OCI-LY3 (cell line): Measurements from ENCODE around the gene ARFIP1.
A peak's percentile ranks its signal among the peaks of the same experiment; 100 is the strongest.

Experiments used
- H2AFZ ChIP-seq: fragments of 200-600, 300-600 bp; shearing (Covaris generic); 2 replicates; pipeline ENCODE4 v1.6.0; 2014; ENCODE audit warnings: antibody characterized with exemption, low read depth, low read length
- H3K27ac ChIP-seq: fragments of 200-600, 300-600 bp; sonication (generic); 2 replicates; pipeline ENCODE4 v1.5.1; 2014; ENCODE audit warnings: mild to moderate bottlenecking, low read length, moderate library complexity, mixed read lengths
- H3K27me3 ChIP-seq: fragments of 200-600, 300-600 bp; sonication (generic); 2 replicates; pipeline ENCODE4 v1.6.1; 2014; ENCODE audit warnings: low read depth, low read length, mixed read lengths
- H3K36me3 ChIP-seq: fragments of 200-600, 300-600 bp; sonication (generic); replicated peaks from 2 replicates; pipeline ENCODE3; 2014; ENCODE audit warnings: low read depth, low read length, mixed read lengths
- H3K4me1 ChIP-seq: fragments of 300-600, 200-600 bp; sonication (generic); 2 replicates; pipeline ENCODE4 v1.6.1; 2014; ENCODE audit warnings: low read length, mixed read lengths
- H3K4me2 ChIP-seq: fragments of 200-600, 300-600 bp; sonication (generic); 2 replicates; pipeline ENCODE4 v1.6.1; 2014; ENCODE audit warnings: low read length, mixed read lengths
- H3K4me3 ChIP-seq: fragments of 300-600, 200-600 bp; sonication (generic); 2 replicates; pipeline ENCODE4 v1.5.1; 2014; ENCODE audit warnings: antibody characterized with exemption, mild to moderate bottlenecking, low read length, moderate library complexity
- H3K79me2 ChIP-seq: fragments of 300-600, 200-600 bp; shearing (Covaris generic); 2 replicates; pipeline ENCODE4 v1.6.1; 2014; ENCODE audit warnings: mild to moderate bottlenecking, low read length, mixed read lengths
- H3K9ac ChIP-seq: fragments of 300-600, 200-600 bp; shearing (Covaris generic); 2 replicates; pipeline ENCODE4 v1.6.0; 2014; ENCODE audit warnings: mild to moderate bottlenecking, low read length, moderate library complexity
- H3K9me3 ChIP-seq: fragments of 200-600, 300-600 bp; shearing (Covaris generic); 2 replicates; pipeline ENCODE4 v1.6.1; 2014; ENCODE audit warnings: low read length, mixed read lengths; ENCODE audit not compliant: insufficient read depth
- H4K20me1 ChIP-seq: fragments of 200-600, 300-600 bp; sonication (generic); 2 replicates; pipeline ENCODE4 v1.6.1; 2016; ENCODE audit warnings: low read length, mixed read lengths; ENCODE audit not compliant: insufficient read depth
- CTCF ChIP-seq: fragments of 200-600, 300-600 bp; sonication (generic); IDR thresholded peaks from 2 replicates; pipeline ENCODE4 v1.5.1; 2014; ENCODE audit warnings: antibody characterized with exemption, low read length, low read depth
- EZH2phosphoT487 ChIP-seq: fragments of 200-600 bp; shearing (Covaris generic); IDR thresholded peaks from 2 replicates; pipeline ENCODE4 v1.6.1; 2018; ENCODE audit warnings: antibody characterized with exemption, mixed run types, low read depth

ARFIP1 gene

DNA sequence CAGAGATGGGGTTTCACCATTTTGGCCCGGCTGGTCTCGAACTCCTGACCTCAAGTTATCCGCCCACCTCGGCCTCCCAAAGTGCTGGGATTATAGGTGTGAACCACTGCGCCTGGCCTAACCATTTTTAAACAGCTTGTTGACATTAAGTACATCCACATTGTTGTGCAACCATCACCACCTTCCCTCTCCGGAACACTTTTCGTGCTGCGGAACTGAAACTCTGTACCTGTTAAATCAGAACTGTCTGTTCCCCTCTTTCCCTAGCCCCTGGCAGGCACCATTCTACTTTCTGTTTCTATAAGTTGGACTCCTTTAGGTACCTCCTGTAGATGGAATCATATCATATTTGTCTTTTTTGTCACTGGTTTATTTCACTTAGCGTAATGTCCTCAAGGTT, 165.9 kb downstream of the ARFIP1 start:
- Histone ChIP-seq H3K4me3 (peak overlapping the region; percentile 21), H3K9me3 (no peaks in the 10 kb centered on the region), H3K79me2 (no peaks in the 10 kb centered on the region), H2AFZ (no peak overlapping the region), H3K27ac (no peak overlapping the region), H3K36me3 (no peaks in the 10 kb centered on the region), H4K20me1 (no peaks in the 10 kb centered on the region), H3K27me3 (peaks cover 37% of the 10 kb centered on the region), H3K4me2 (peak overlapping the region; percentile 49), H3K9ac (no peak overlapping the region), H3K4me1 (peaks cover 20% of the 10 kb centered on the region)
- no peak for TF ChIP-seq EZH2phosphoT487
- TF ChIP-seq CTCF = no peak

DNA sequence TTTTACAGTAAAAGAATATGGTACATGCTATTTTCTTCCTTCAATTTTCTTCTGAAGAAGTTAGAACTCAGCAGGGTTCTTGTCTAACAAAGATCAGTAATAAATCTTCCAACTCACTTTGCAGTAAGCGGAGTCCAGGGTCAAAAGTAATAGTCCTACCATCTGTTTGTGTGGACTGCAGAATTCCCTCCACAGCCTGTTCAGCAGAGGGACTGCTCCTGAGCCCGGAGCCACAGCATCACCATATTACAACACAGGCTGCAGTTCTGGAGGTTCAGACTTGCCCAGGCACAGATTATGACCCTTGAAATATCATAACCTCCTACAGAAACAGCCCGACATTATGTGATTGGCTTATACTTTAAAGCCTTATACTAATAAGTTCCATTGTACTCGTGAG, 166.7 kb downstream of the ARFIP1 start:
- Histone ChIP-seq H3K36me3 (no peaks in the 10 kb centered on the region), H3K4me1 (peaks cover 23% of the 10 kb centered on the region), H2AFZ (no peak overlapping the region), H3K9me3 (no peaks in the 10 kb centered on the region), H3K27me3 (peaks cover 37% of the 10 kb centered on the region), H3K79me2 (no peaks in the 10 kb centered on the region), H4K20me1 (no peaks in the 10 kb centered on the region), H3K9ac (no peak overlapping the region), H3K4me3 (no peak overlapping the region), H3K27ac (no peak overlapping the region), H3K4me2 (no peak overlapping the region)
- no peak for TF ChIP-seq EZH2phosphoT487
- TF ChIP-seq CTCF = no peak

- Histone ChIP-seq H3K4me1 (peaks cover 23% of the 10 kb centered on the region), H4K20me1 (no peaks in the 10 kb centered on the region), H3K27me3 (peaks cover 31% of the 10 kb centered on the region), H3K9me3 (no peaks in the 10 kb centered on the region), H3K4me2 (no peak overlapping the region), H3K36me3 (no peaks in the 10 kb centered on the region), H3K27ac (no peak overlapping the region), H3K4me3 (no peak overlapping the region), H2AFZ (no peak overlapping the region), H3K79me2 (no peaks in the 10 kb centered on the region), H3K9ac (no peak overlapping the region)
- TF ChIP-seq EZH2phosphoT487 = no peak
- TF ChIP-seq CTCF = no peak
These were observed 167.6 kb downstream of the ARFIP1 start for GRCh38 chr4:152947311-152947710.

GRCh38 chr4:152949930-152950329, 170.2 kb downstream of the ARFIP1 start:
- H3K36me3 ChIP-seq = no peaks in the 10 kb centered on the region
- TF ChIP-seq CTCF (no peak), EZH2phosphoT487 (no peak)
- H4K20me1 ChIP-seq = no peaks in the 10 kb centered on the region
- H3K79me2 ChIP-seq = no peaks in the 10 kb centered on the region
- H3K9me3 ChIP-seq = no peaks in the 10 kb centered on the region
- H3K9ac ChIP-seq = no peak overlapping the region
- peak overlapping the region; percentile 21 for H3K4me2 ChIP-seq
- peaks cover 23% of the 10 kb centered on the region for H3K4me1 ChIP-seq
- H3K27me3 ChIP-seq = peaks cover 29% of the 10 kb centered on the region
- no peak overlapping the region for H3K27ac ChIP-seq
- H2AFZ ChIP-seq = no peak overlapping the region
- no peak overlapping the region for H3K4me3 ChIP-seq
